Measurements from ENCODE around the gene CASK.

GRCh38 chrX:41473936-41474725 lies 449.2 kb downstream of the CASK start:
- no peak for TF ChIP-seq CTCF (IDR thresholded peaks at IDR 0.05)
- TF ChIP-seq POLR2A (IDR thresholded peaks at IDR 0.05), result no peak

Measured in right lobe of liver (tissue), 4 donors.